Smooth muscle cell (in vitro differentiated cells): ENCODE measurements around the gene CCDC197. TPM values are rescaled to one million over a fixed set of nuclear protein-coding genes. Genes with fewer than 3 reads are reported as not detected.
A peak's percentile ranks its signal among the peaks of the same experiment; 100 is the strongest.

ENCODE experiments used
- DNase-seq: peaks from one replicate; lab custom pipeline; 2025; ENCODE audit not compliant: unreplicated experiment; lab: John Stamatoyannopoulos, UW
- H2AFZ ChIP-seq: fragments of 200-600 bp; sonication (generic); 2 replicates; pipeline ENCODE4 v1.6.0; 2016; ENCODE audit warnings: antibody characterized with exemption, low read depth, mild to moderate bottlenecking
- H3F3A ChIP-seq: fragments of 200-600 bp; sonication (generic); 2 replicates; pipeline ENCODE4 v1.6.0; 2017; ENCODE audit warnings: antibody characterized with exemption, low read depth
- H3K27ac ChIP-seq: fragments of 200-600 bp; sonication (generic); 2 replicates; pipeline ENCODE4 v1.5.1; 2016; ENCODE audit warnings: low read depth, mild to moderate bottlenecking
- H3K27me3 ChIP-seq: fragments of 200-600 bp; sonication (generic); 2 replicates; pipeline ENCODE4 v1.6.1; 2016; ENCODE audit warnings: low read depth, mild to moderate bottlenecking
- H3K36me3 ChIP-seq: fragments of 200-600 bp; sonication (generic); 2 replicates; pipeline ENCODE4 v1.5.1; 2016; ENCODE audit warnings: low read depth
- H3K4me1 ChIP-seq: fragments of 200-600 bp; sonication (generic); 2 replicates; pipeline ENCODE4 v1.5.1; 2016; ENCODE audit warnings: low read depth
- H3K4me2 ChIP-seq: fragments of 200-600 bp; sonication (generic); 2 replicates; pipeline ENCODE4 v1.6.0; 2016; ENCODE audit warnings: mild to moderate bottlenecking
- H3K4me3 ChIP-seq: fragments of 200-600 bp; sonication (generic); 2 replicates; pipeline ENCODE4 v1.5.1; 2016; ENCODE audit warnings: mild to moderate bottlenecking
- H3K79me2 ChIP-seq: fragments of 200-600 bp; sonication (generic); 2 replicates; pipeline ENCODE4 v1.6.0; 2016; ENCODE audit warnings: low read depth, mild to moderate bottlenecking
- H3K9ac ChIP-seq: fragments of 200-600 bp; sonication (generic); 2 replicates; pipeline ENCODE4 v1.6.0; 2016; ENCODE audit warnings: low read depth
- H3K9me3 ChIP-seq: fragments of 200-600 bp; sonication (generic); replicated peaks from 2 replicates; pipeline ENCODE4 v1.5.1; 2016; ENCODE audit warnings: low read depth
- H4K20me1 ChIP-seq: fragments of 200-600 bp; sonication (generic); 2 replicates; pipeline ENCODE4 v1.6.0; 2016; ENCODE audit warnings: low read depth
- CTCF ChIP-seq: fragments of 200-600 bp; sonication (generic); IDR thresholded peaks from 2 replicates; pipeline ENCODE4 v1.5.1; 2017; ENCODE audit warnings: borderline replicate concordance, mild to moderate bottlenecking, antibody characterized with exemption; ENCODE audit not compliant: insufficient read depth, poor library complexity, severe bottlenecking
- WGBS: methylation state at CpG from one replicate; pipeline ENCODE4 v1.1.7; 2016; ENCODE audit warnings: low lambda C conversion rate; 5-methylcytosine and 5-hydroxymethylcytosine counted together
- polyA plus RNA-seq: library from polyadenylated mRNA; unstranded; fragments of >200 nt; fragmentation: Nextera tagmentation; extraction: Ambion mirVana; gene quantifications from 2 replicates; pipeline ENCODE4 v1.2.1, GENCODE V29; 2016
- total RNA-seq: library from RNA; depleted of rRNA; stranded (reverse); fragments of >200 nt; gene quantifications from 2 replicates; pipeline ENCODE4 v1.2.3, GENCODE V29; 2014

CCDC197 gene
- total and polyA plus RNA-seq, 2 experiments from 2014 or later, result not detected

GRCh38 chr14:93960108-93960475 lies 37.0 kb upstream of the CCDC197 start:
- peak overlapping the region; percentile 91 for H3K27ac ChIP-seq

GRCh38 chr14:93960774-93961438 lies 36.2 kb upstream of the CCDC197 start:
- no peak for TF ChIP-seq CTCF
- H3K27me3 ChIP-seq, result no peaks in the 10 kb centered on the region
- DNase-seq, result no peak
- H3K9ac ChIP-seq, result peak overlapping the region; percentile 59
- peak overlapping the region; percentile 33 for H3K4me2 ChIP-seq
- no peak overlapping the region for H3K4me3 ChIP-seq
- H3F3A ChIP-seq, result peaks cover 8% of the 10 kb centered on the region
- H3K79me2 ChIP-seq, result no peaks in the 10 kb centered on the region
- H4K20me1 ChIP-seq, result no peaks in the 10 kb centered on the region
- H3K27ac ChIP-seq, result no peak overlapping the region
- H3K4me1 ChIP-seq, result peaks cover 3% of the 10 kb centered on the region
- H3K9me3 ChIP-seq, result no peaks in the 10 kb centered on the region
- 94% methylated on average over 3 of the region's 3 CpGs for WGBS
- H2AFZ ChIP-seq, result no peak overlapping the region
- H3K36me3 ChIP-seq, result no peaks in the 10 kb centered on the region

More at GRCh38 chr14:93960108-93960475, 37.0 kb upstream of the CCDC197 start:
- Histone ChIP-seq H4K20me1 (no peaks in the 10 kb centered on the region), H3K27me3 (no peaks in the 10 kb centered on the region), H3K4me3 (no peak overlapping the region), H3K79me2 (no peaks in the 10 kb centered on the region), H3K4me2 (peak overlapping the region; percentile 33), H3K9ac (peak overlapping the region; percentile 59), H2AFZ (no peak overlapping the region), H3K9me3 (no peaks in the 10 kb centered on the region), H3K36me3 (no peaks in the 10 kb centered on the region), H3F3A (peaks cover 8% of the 10 kb centered on the region), H3K4me1 (peaks cover 3% of the 10 kb centered on the region)
- no peak for DNase-seq
- TF ChIP-seq CTCF, result no peak

- H3K4me1 ChIP-seq, result peaks cover 3% of the 10 kb centered on the region
- H2AFZ ChIP-seq, result no peak overlapping the region
- H3K9ac ChIP-seq, result no peak overlapping the region
- TF ChIP-seq CTCF, result no peak
- no peaks in the 10 kb centered on the region for H3K36me3 ChIP-seq
- 94% methylated on average over 8 of the region's 8 CpGs for WGBS
- no peaks in the 10 kb centered on the region for H3K79me2 ChIP-seq
- no peak overlapping the region for H3K4me3 ChIP-seq
- peaks cover 8% of the 10 kb centered on the region for H3F3A ChIP-seq
- H3K9me3 ChIP-seq, result no peaks in the 10 kb centered on the region
- H3K4me2 ChIP-seq, result no peak overlapping the region
- no peaks in the 10 kb centered on the region for H4K20me1 ChIP-seq
- no peak for DNase-seq
- H3K27ac ChIP-seq, result no peak overlapping the region
- no peaks in the 10 kb centered on the region for H3K27me3 ChIP-seq
These were observed 35.5 kb upstream of the CCDC197 start for GRCh38 chr14:93961620-93962019.
